ENCODE results near the gene FANCE. TPM values are rescaled to one million over a fixed set of nuclear protein-coding genes. Genes with fewer than 3 reads are reported as not detected.

FANCE gene
- total RNA-seq, 1 donor from 2014 or later = 2.0 TPM

- DNase-seq (ENCODE audit: low read depth) = no peak
Observed at GRCh38 chr6:35483893-35484645, 31.9 kb downstream of the FANCE start.

DNA sequence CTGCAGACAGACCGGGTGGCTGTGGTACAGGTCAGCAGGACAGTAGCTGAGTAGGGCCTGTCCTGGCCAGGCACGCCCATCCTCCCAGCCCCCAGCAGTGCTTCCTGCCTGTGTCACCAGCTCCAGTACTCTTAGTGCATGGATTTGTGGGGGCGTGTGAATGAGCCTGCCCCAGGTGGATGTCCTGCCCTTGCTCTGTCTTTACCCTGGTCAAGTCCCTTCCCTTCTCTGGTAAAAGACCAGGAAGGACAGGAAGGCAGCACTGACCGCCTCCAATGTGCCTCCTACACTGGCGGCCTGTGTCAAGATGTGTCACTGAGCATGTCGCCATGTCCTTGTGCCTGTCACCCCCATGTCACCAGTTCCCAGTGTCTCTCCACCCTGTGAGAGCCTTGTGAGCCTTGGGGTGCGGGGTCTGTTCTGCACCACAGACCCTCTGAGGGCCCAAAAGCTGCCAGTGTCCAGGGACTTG, 32.8 kb downstream of the FANCE start:
- peak; percentile 53 for DNase-seq (ENCODE audit: low read depth)

GRCh38 chr6:35485402-35485877, 33.3 kb downstream of the FANCE start:
- DNase-seq (ENCODE audit: low read depth) = no peak

GRCh38 chr6:35486005-35486925, 34.1 kb downstream of the FANCE start:
- DNase-seq (ENCODE audit: low read depth) = no peak

GRCh38 chr6:35487658-35488516, 35.7 kb downstream of the FANCE start:
- DNase-seq (ENCODE audit: low read depth) = no peak

DNA sequence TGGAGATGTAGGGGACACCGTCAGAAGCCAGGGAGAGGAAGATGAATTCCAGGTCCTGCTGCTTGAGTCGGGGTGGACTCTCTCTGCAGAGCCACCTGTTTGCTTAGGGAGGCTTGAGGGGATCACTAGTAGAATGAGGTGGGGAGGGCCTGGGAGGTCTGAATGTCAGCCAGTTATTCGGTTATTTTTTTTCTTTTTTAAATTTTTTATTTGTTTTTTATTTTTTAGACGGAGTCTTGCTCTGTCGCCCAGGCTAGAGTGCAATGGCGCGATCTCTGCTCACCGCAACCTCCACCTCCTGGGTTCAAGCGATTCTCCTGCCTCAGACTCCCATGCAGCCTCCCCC, 36.4 kb downstream of the FANCE start:
- no peak for DNase-seq (ENCODE audit: low read depth)

DNA sequence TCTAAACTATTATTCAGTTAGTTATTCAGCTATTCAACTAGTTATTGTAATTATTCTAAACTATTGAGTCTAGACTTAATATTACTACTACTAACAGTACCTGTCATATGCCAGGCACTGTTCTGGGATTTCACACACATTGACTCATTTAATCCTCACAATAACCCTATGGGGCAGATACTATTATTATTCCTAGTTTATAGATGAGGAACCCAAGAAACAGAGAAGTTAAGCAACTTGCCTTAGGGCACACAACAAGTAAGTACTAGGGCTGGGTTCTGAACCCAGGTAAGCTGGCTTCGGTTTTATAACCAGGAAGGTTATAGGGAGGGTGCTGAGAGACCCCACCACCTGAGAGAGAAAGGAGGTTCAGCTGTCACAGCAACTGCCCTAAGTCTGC, 36.9 kb downstream of the FANCE start:
- no peak for DNase-seq (ENCODE audit: low read depth)

- no peak for DNase-seq (ENCODE audit: low read depth)
Observed at GRCh38 chr6:35489995-35490791, 38.1 kb downstream of the FANCE start.

DNA sequence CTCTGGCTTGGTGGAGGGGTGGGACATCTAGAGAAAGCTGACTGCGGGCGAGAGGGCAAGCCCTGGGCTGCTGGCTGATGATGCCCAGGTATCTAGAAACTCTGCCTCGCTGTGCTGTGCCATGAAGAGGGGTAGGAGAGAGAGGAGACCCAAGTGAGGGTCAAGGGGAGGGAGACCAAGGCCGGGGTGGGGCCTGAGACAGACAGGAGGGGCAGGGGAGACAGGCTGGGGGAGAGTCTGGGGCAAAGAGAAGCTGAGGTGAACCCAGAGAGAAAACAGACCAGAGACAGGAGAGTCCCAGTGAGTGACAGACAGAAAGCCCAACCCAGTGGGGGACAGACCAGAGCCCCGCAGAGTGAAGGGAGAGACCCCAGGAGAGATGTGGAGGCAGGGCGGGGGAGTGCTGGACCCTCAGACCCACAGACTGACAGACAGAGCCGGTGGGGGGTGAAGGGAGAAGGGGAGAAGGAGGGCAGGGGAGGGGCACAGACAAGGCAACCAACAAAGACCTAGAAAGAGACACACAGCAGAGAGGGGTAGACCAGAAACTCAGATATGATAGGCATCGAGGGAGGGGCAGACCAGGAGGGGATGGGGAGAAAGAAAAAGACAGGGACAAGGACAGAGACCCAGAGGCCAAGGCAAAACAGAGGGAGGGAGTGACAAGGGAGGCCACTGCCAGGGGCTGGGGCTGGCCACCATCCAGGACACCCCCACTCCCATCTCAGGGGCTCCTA, 38.9 kb downstream of the FANCE start:
- no peak for DNase-seq (ENCODE audit: low read depth)

- DNase-seq (ENCODE audit: low read depth) = no peak
Observed at GRCh38 chr6:35491558-35492257, 39.6 kb downstream of the FANCE start.

DNA sequence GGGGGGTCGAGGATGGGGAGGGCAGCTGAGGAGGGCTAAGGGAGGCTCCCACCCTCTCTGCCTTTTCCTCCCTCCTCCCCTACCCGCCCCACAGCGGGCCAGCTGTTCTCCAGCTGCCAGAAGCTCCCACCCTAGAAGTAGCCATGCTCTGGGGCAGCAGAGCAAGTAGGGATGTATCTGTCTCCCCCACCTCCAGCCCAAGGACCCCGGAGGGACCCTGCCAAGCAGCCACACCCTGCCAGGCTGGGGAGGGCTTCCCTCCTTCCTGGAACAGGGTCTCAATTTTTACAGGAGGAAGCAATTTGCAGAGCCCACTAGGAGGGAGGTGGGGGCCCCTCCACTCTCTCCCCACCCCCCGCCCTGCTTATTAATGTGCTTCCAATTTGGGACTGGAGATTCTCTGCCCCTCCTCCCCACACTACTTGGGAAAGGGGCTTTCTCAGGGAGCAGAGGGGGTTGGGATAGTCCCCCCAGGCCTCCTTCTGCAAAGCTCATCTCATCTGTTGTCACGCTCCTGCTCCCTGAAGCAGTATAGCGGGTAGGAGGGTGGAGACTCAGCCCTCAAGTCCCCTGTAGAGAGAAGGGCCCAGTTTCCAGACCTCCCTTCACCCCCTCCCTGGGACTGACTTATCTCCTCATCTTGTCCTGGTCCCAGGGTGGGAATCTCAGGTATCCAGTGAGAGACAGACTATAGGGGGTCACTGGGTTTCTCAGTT, 40.3 kb downstream of the FANCE start:
- DNase-seq (ENCODE audit: low read depth) = no peak

- DNase-seq (ENCODE audit: low read depth) = no peak
Observed at GRCh38 chr6:35492974-35493284, 40.8 kb downstream of the FANCE start.

DNA sequence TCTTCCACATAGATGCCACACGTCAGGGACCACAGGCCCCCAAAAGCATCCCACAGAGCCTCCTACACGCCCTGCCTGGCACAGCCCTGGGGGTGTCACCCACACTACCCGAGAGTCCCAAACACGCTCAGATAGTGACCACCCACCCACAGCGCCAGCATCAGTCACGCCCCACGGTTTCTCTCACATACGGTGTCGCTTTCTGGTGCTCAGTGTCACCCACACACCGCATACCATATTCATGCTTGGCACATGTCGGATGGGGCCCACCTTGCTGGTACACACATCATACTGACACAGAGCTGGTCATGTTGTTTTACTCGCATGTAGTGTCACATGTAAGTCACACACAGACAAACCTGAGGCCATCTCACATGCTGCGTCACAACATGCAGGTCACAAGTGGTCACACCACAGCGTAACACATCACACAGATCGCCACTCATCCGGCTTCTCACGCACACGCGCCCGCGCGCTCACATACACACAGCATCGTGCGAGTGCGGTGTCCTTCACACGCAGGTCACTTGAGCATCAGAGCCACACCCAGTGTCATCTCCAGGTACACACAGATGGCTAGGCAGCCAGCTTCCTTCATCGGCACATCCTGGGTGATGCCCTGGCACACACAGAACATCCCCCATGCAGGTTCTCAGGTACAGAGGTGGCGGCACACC, 41.3 kb downstream of the FANCE start:
- no peak for DNase-seq (ENCODE audit: low read depth)

DNA sequence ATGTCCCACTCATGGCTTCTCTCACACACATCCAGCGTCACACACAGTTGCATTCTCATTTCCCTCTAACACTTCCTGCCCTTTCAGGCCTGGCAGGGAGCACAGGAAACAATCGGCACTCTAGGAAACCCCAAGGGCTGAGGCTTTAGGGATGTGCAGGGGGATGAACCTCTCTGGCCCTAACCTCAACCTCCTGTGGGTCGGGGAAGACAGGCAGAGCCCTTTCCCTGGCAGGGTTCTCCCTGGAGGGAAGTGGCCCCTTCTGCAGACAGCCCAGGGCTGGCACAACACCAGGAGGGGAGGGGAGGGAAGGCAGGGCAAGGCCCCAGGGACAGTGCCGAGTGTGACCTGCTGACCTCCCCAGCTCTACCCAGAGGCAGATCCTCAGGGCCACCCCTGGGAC, 42.0 kb downstream of the FANCE start:
- no peak for DNase-seq (ENCODE audit: low read depth)

- no peak for DNase-seq (ENCODE audit: low read depth)
Observed at GRCh38 chr6:35495258-35496035, 43.3 kb downstream of the FANCE start.

GRCh38 chr6:35496036-35496840, 44.1 kb downstream of the FANCE start:
- DNase-seq (ENCODE audit: low read depth) = no peak

Data from renal cortical epithelial cell (primary cell).